ENCODE data around the gene AP3S2.

- no peak for TF ChIP-seq RFX5 (IDR thresholded peaks at IDR 0.05; ENCODE audit: low read depth, low read length)
- no peak for TF ChIP-seq RCOR1 (IDR thresholded peaks at IDR 0.05; ENCODE audit: insufficient replicate concordance, low read length)
- no peak for TF ChIP-seq CTCF (conservative IDR thresholded peaks at IDR 0.05; ENCODE audit: low read depth, low read length)
- TF ChIP-seq MXI1 (IDR thresholded peaks at IDR 0.05; ENCODE audit: borderline replicate concordance, low read depth, low read length) = no peak
- no peak for TF ChIP-seq RAD21 (IDR thresholded peaks at IDR 0.05; ENCODE audit: low read length)
- TF ChIP-seq POLR2A (IDR thresholded peaks at IDR 0.05; ENCODE audit: low read depth, low read length) = no peak
- TF ChIP-seq SMC3 (IDR thresholded peaks at IDR 0.05; ENCODE audit: low read depth, low read length) = no peak
- TF ChIP-seq ELK1 (IDR thresholded peaks at IDR 0.05; ENCODE audit: borderline replicate concordance, low read depth, low read length) = no peak
- TF ChIP-seq MAZ (IDR thresholded peaks at IDR 0.05; ENCODE audit: borderline replicate concordance, low read depth, low read length) = no peak
- no peak for TF ChIP-seq USF2 (IDR thresholded peaks at IDR 0.05; ENCODE audit: low read depth, low read length)
- TF ChIP-seq CEBPB (IDR thresholded peaks at IDR 0.05; ENCODE audit: low read depth, low read length) = no peak
- TF ChIP-seq FOS (IDR thresholded peaks at IDR 0.05; ENCODE audit: low read depth, low read length) = no peak
- no peak for TF ChIP-seq NFE2L2 (IDR thresholded peaks at IDR 0.05; ENCODE audit: low read depth, low read length)
- no peak for TF ChIP-seq MAFK (IDR thresholded peaks at IDR 0.05; ENCODE audit: low read depth, low read length)
These were observed 80.2 kb downstream of the AP3S2 start for GRCh38 chr15:89813381-89814111.
